ENCODE data around the gene RHEB.

- TF ChIP-seq CTCF (IDR thresholded peaks at IDR 0.05; ENCODE audit: borderline replicate concordance, extremely low read depth, low read length, poor library complexity, severe bottlenecking) (peak; percentile 76), EZH2 (IDR thresholded peaks at IDR 0.05; ENCODE audit: borderline replicate concordance, low read depth, low read length, severe bottlenecking) (no peak)
These were observed 71.1 kb downstream of the RHEB start for GRCh38 chr7:151448261-151449252.
